Thoracic aorta (tissue), 2 donors: Measurements from ENCODE around the gene IL1RN. TPM values are rescaled to one million over a fixed set of nuclear protein-coding genes. Genes with fewer than 3 reads are reported as not detected.

Experiments
- ATAC-seq: fragments of 150-250 bp; one replicate; pipeline ENCODE4 v1.8.0; 2017; ENCODE audit warnings: low read depth; ENCODE audit not compliant: insufficient number of reproducible peaks, low FRiP score
- DNase-seq: peaks from one replicate; pipeline ENCODE4 v3.0.0-alpha.2; 2020; ENCODE audit warnings: low spot score
- H3K27ac ChIP-seq, 2 donors: fragments of 200-600 bp; sonication (generic); 1 replicate in 1 of 2; 2 replicates in 1 of 2; pipeline ENCODE4 v1.5.1; 2016; ENCODE audit warnings: mild to moderate bottlenecking in 2 of 2, moderate library complexity in 2 of 2
- H3K27me3 ChIP-seq: fragments of 200-600 bp; sonication (generic); replicated peaks from 2 replicates; pipeline ENCODE4 v1.6.0; 2016; ENCODE audit warnings: mild to moderate bottlenecking; ENCODE audit not compliant: insufficient read depth
- H3K36me3 ChIP-seq: fragments of 200-600 bp; sonication (generic); one replicate; pipeline ENCODE4 v1.5.1; 2016
- H3K4me1 ChIP-seq, 2 donors: fragments of 200-600 bp; sonication (generic); 1 replicate in 1 of 2; 2 replicates in 1 of 2; pipeline versions ENCODE4 v1.5.1 to v1.6.0; 2016; ENCODE audit warnings: low read depth in 2 of 2, mild to moderate bottlenecking in 1 of 2; ENCODE audit not compliant: control insufficient read depth in 1 of 2
- H3K4me3 ChIP-seq: fragments of 200-600 bp; sonication (generic); 2 replicates; pipeline ENCODE4 v1.5.1; 2016; ENCODE audit warnings: mild to moderate bottlenecking
- H3K9me3 ChIP-seq: fragments of 200-600 bp; sonication (generic); 2 replicates; pipeline ENCODE4 v1.5.1; 2016
- total RNA-seq, 2 donors: library from RNA; depleted of rRNA; stranded (reverse); fragments of >200 nt; gene quantifications; one replicate each; pipeline versions ENCODE4 v1.1.0 to v1.2.3, GENCODE V29; 2016
- TF ChIP-seq, protein P1 (sequence below): fragments of 200-600 bp; sonication (generic); IDR thresholded peaks from one replicate; pipeline ENCODE4 v1.5.1; 2019; ENCODE audit warnings: antibody characterized with exemption

Gene IL1RN
- total RNA-seq, 2 donors from 2014 or later: 1.6 to 8.6 TPM

DNA sequence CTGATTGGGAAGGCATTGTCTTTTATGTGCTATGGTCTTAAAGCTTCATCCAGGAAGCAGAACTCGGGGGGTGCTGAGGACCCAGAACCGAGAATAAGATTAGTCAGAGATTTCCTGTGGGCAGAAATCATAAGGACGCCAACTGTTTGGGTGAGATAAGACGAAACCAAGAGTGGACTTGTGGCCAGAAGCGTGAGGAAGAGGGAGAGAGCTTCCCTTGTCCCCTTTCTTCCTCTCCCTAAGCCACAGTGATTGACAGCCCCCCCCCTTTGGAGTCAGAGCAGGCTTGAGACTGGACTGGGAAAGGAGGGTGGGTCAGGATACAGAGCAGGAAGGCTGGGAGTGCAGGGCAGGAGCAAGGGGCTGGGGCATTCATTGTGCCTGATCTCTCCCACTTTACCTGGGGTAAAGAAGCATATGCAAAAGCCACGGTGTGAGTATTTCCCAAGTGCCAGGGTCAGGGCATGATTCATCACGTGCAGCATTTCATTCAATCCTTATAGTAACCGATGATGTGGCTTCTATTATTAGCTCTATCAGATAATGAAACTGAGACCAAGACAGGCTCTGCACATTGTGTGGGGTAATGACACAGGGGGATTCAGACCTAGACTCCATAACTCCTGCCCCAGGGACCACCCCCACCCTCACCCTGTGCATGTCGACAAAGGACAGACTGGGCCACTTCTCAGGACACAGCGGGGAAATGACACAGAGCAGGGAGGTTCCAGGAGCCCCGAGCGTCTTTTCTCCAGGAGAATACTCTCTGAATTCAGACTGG is 3.0 kb upstream of the IL1RN start:
- Histone ChIP-seq H3K27ac (no peak overlapping the region), H3K4me3 (no peak overlapping the region), H3K27me3 (no peaks in the 10 kb centered on the region), H3K36me3 (no peaks in the 10 kb centered on the region), H3K4me1 (no peaks in the 10 kb centered on the region), H3K9me3 (no peaks in the 10 kb centered on the region)
- no peak for DNase-seq
- TF ChIP-seq, protein P1, sequence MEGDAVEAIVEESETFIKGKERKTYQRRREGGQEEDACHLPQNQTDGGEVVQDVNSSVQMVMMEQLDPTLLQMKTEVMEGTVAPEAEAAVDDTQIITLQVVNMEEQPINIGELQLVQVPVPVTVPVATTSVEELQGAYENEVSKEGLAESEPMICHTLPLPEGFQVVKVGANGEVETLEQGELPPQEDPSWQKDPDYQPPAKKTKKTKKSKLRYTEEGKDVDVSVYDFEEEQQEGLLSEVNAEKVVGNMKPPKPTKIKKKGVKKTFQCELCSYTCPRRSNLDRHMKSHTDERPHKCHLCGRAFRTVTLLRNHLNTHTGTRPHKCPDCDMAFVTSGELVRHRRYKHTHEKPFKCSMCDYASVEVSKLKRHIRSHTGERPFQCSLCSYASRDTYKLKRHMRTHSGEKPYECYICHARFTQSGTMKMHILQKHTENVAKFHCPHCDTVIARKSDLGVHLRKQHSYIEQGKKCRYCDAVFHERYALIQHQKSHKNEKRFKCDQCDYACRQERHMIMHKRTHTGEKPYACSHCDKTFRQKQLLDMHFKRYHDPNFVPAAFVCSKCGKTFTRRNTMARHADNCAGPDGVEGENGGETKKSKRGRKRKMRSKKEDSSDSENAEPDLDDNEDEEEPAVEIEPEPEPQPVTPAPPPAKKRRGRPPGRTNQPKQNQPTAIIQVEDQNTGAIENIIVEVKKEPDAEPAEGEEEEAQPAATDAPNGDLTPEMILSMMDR: no peak
- ATAC-seq: no peak

DNA sequence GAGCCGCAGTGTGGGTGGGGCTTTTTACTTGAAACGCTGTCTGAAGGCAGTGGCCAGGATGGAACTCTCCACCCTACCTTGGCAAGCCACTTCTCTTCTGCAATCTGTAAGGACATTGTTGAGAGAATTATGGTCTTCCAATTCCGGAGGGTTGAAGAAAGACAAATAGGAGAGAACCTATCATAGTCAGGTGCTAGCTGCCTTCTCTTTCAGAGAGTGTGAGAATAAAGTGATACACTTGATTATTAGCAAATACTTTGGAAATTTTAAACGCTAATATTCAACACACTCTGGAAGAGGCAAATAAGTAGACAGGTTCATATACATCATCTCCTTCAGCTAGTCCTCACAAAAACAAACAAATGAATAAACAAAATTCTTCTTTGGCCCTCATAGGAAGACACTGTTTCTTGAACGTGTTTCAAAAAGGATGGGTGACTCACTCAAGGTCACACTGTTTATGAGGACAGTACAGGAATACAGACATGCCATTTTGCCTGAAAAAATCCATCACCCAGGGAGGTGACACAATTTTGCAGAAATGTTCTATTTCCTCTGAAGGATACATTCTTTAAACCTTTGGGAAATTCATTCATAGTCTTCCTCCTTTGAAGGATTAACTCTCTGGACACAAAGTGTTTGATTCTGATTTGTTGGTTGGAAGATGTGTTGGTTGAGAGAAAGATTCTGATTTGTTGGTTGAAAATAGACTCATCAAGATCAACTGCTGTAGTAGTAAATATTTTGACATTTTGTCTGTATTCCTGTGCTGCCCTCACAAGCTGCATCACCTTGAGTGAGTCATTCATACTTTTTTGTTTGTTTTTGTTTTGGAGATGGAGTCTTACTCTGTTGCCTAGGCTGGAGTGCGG is 2.2 kb upstream of the IL1RN start:
- H3K27ac ChIP-seq: no peak overlapping the region
- no peaks in the 10 kb centered on the region for H3K9me3 ChIP-seq
- no peaks in the 10 kb centered on the region for H3K27me3 ChIP-seq
- DNase-seq (no peak), ATAC-seq (no peak)
- TF ChIP-seq, protein P1: no peak
- no peaks in the 10 kb centered on the region for H3K36me3 ChIP-seq
- H3K4me3 ChIP-seq: no peak overlapping the region
- no peaks in the 10 kb centered on the region for H3K4me1 ChIP-seq

DNA sequence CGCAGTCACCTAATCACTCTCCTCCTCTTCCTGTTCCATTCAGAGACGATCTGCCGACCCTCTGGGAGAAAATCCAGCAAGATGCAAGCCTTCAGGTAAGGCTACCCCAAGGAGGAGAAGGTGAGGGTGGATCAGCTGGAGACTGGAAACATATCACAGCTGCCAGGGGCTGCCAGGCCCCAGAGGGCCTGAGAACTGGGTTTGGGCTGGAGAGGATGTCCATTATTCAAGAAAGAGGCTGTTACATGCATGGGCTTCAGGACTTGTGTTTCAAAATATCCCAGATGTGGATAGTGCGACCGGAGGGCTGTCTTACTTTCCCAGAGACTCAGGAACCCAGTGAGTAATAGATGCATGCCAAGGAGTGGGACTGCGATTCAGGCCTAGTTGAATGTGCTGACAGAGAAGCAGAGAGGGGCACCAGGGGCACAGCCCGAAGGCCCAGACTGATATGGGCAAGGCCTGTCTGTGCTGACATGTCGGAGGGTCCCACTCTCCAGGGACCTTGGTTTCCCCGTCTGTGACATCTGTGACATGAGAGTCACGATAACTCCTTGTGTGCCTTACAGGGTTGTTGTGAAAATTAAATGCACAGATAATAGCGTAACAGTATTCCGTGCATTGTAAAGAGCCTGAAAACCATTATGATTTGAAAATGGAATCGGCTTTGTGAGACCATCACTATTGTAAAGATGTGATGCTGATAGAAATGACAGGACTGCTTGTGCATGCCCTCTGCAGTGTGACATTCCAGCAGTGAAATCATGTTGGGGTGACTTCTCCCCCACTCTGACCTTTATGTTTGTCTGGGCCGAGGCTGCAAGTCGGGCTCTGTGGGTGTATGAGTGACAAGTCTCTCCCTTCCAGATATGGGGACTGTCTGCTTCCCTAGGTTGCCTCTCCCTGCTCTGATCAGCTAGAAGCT is 510 bp downstream of the IL1RN start:
- no peak for ATAC-seq
- H3K27ac ChIP-seq: no peak overlapping the region
- TF ChIP-seq, protein P1: no peak

DNA sequence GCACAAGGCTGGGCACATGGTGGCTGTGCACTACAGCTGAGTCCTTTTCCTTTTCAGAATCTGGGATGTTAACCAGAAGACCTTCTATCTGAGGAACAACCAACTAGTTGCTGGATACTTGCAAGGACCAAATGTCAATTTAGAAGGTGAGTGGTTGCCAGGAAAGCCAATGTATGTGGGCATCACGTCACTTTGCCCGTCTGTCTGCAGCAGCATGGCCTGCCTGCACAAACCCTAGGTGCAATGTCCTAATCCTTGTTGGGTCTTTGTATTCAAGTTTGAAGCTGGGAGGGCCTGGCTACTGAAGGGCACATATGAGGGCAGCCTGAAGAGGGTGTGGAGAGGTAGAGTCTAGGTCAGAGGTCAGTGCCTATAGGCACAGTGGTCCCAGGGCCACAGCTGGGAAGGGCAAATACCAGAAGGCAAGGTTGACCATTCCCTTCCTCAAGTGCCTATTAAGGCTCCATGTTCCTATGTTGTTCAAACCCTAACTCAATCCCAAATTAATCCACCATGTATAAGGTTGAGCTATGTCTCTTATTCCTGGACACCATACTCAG is 2.2 kb downstream of the IL1RN start:
- no peak for ATAC-seq
- Histone ChIP-seq H3K4me3 (no peak overlapping the region), H3K27ac (no peak overlapping the region), H3K27me3 (no peaks in the 10 kb centered on the region), H3K9me3 (no peaks in the 10 kb centered on the region), H3K4me1 (no peaks in the 10 kb centered on the region), H3K36me3 (no peaks in the 10 kb centered on the region)
- no peak for DNase-seq
- TF ChIP-seq, protein P1: no peak

More for the DNA sequence above, 510 bp downstream of the IL1RN start:
- Histone ChIP-seq H3K9me3 (no peaks in the 10 kb centered on the region), H3K4me3 (peak overlapping the region; percentile 3), H3K4me1 (no peaks in the 10 kb centered on the region), H3K27me3 (no peaks in the 10 kb centered on the region), H3K36me3 (no peaks in the 10 kb centered on the region)
- DNase-seq: no peak
